Measurements from ENCODE around the gene NDST1.

- TF ChIP-seq EZH2 (IDR thresholded peaks at IDR 0.05; ENCODE audit: insufficient read depth, poor library complexity, severe bottlenecking) = no peak
- no peak for TF ChIP-seq EZH2phosphoT487 (IDR thresholded peaks at IDR 0.05; ENCODE audit: insufficient read depth, low read depth)
These were observed 88.4 kb downstream of the NDST1 start for GRCh38 chr5:150596313-150596712.

Data from GM23248 (cell line).